Fibroblast of skin of back (primary cell): ENCODE measurements around the gene MAD1L1.
A peak's percentile ranks its signal among the peaks of the same experiment; 100 is the strongest.

ENCODE experiments used
- DNase-seq: peaks from one replicate; pipeline ENCODE4 v3.0.0-alpha.2; 2013

Gene MAD1L1

DNA sequence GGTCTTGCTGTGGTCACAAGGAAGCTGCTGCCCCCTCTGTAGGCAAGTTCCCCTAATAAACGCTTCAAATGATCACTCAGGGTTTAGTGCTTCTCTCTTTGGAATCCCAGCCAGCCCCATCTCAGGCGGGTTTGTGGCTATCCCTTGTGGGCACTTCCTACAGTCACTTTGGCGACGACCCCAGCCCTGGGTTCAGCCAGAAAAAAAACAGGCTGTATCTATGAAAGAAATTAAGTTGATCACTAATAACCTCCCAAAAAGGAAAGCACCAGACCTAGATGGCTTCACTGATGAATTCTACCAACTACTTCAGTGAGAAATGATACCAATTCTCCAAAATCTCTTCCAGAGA is 208.2 kb downstream of the MAD1L1 start:
- no peak for DNase-seq

GRCh38 chr7:2023877-2024566 is 208.7 kb downstream of the MAD1L1 start:
- DNase-seq: peak; percentile 59

DNA sequence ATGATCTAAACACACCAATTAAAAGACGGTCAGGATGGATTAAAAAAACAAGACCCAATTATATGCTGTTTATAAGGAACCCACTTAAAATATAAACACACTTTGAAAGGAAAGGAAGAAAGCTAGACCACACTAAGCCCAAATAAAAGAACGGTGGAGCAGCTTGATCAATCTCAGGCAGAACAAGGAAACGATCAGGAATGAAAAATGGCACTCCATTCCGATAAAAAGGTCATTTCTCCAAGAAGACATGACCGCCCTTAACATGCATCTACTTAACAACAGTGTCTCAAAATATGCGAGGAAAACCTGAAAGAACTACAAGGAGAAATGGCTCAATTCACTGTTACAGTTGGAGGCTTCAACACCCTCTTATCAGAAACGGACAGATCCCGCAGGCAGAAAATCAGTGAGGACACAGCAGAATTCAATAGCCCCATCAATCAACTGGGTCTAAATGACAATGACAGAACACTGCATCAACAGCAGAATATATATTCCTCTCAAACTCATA is 210.0 kb downstream of the MAD1L1 start:
- no peak for DNase-seq

GRCh38 chr7:2022021-2022409 is 210.7 kb downstream of the MAD1L1 start:
- DNase-seq: no peak

- DNase-seq: peak; percentile 95
Observed at GRCh38 chr7:2019711-2020511, 212.8 kb downstream of the MAD1L1 start.

DNA sequence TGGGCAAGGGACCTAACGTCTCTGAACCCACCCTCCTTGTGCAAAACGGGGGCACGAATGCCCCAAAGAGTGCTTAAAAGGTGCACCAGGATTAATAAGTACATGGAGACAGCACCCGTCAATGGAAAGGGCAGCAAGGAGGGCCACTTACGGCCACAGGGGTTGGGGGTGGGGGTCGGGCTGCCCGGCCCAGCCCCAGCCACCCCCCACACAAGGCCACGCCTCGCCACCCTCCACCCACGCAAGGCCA is 213.4 kb downstream of the MAD1L1 start:
- no peak for DNase-seq

- DNase-seq: peak; percentile 92
Observed at GRCh38 chr7:2018569-2019460, 213.9 kb downstream of the MAD1L1 start.

- no peak for DNase-seq
Observed at GRCh38 chr7:2017914-2018568, 214.7 kb downstream of the MAD1L1 start.

GRCh38 chr7:2017481-2017891 is 215.3 kb downstream of the MAD1L1 start:
- DNase-seq: no peak

DNA sequence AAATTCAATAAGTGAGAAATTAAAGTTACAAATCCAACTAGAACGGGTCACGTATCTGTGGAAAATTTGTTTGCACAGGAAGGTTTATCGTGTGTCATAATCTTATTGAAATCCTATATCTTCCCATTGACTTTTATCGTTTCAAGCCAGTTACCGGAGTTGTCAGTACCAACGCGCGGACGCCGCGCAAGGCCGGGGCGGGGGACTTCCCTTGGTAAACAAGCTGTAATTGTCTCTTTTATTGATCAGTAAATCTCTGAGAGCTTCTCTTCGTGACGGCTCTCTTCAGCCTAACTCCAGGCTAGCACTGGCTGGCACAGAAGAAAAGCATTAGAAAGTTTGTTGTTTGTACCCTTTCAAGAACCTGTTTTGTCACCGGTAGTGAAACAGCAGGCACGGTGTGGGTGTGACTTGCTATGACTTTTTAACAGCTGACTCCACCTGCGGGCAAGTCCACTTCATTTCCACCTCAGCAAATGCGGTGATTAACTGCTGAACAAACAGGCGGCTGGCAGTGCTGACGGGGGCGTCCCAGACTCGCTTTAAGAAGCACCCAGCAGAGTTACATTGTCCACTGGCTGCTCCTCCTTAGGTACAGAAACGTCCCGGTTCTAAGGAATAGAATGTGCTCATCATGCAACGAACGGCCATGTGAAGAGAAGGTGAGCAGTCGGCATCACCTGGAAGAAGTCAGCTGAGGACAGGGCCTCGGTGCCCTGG is 215.8 kb downstream of the MAD1L1 start:
- DNase-seq: no peak

DNA sequence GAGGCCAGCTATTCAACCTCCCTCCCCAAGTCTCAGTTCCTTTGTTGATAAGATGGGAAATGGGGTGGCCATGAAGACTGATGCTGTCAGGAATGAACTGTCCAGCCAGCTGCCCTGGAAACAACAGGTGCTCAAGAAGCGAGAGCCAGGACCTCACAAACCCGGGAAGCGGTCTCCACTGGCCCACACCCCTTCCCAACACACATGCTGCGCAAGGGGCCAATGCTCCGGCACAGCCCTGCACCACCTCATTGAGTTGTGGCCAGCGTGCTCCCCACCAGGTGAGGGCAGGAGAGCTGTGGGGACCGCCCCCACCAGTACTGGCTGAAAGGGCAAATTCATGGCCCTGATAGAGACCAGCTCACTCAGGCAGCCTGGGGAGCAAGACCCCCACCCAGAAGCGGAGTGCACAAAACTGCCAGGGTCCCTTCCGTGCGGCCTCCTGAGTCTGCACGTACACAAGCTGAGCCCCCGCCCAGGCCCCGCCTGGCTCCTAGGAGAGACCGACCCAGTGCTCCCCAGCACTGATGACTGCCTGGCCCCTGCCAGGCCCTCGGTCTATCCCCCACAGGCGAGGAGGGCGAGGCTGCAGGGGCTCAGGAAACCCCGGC is 216.6 kb downstream of the MAD1L1 start:
- no peak for DNase-seq

GRCh38 chr7:2015251-2015871 is 217.4 kb downstream of the MAD1L1 start:
- DNase-seq: no peak

DNA sequence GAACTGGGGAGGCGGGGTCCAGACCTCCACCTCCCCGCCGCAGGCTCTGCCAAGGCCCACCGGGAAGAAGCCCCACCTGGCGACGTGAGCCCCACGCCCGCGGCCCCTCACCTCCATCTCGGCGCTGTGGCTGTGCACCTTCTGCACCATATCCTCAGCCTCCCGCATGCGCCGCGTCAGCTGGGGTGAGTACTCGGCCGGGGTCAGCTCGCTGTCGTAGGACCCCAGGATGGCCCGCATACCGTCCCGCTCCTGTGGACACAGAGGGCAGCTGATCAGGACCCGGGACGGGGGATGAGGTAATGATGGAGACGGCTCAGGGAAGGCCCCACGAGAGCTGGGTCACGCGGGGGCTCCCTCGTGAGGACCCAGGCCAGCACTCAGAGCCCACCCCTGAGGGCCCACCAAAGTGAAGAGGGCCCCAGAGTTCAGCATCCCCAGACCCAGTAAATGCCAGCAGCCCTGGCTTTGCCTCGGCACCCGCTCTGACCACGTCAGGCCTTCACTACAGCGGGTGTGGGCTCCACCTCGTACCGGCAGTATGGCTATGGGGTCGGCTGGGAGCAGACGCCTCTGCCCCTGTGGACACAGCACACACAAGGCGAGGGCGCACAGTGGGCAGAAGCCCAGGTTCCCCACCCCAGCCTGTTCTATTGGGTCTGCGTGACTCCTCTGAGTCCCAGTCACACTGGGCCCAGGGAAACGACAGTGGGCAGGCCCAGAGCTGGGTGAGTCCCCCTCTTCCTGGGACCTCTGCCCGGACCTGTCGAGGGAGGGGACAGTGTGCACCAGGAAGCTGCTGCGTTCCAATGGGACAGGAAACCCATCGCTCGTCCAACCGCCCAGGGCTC is 218.1 kb downstream of the MAD1L1 start:
- no peak for DNase-seq

DNA sequence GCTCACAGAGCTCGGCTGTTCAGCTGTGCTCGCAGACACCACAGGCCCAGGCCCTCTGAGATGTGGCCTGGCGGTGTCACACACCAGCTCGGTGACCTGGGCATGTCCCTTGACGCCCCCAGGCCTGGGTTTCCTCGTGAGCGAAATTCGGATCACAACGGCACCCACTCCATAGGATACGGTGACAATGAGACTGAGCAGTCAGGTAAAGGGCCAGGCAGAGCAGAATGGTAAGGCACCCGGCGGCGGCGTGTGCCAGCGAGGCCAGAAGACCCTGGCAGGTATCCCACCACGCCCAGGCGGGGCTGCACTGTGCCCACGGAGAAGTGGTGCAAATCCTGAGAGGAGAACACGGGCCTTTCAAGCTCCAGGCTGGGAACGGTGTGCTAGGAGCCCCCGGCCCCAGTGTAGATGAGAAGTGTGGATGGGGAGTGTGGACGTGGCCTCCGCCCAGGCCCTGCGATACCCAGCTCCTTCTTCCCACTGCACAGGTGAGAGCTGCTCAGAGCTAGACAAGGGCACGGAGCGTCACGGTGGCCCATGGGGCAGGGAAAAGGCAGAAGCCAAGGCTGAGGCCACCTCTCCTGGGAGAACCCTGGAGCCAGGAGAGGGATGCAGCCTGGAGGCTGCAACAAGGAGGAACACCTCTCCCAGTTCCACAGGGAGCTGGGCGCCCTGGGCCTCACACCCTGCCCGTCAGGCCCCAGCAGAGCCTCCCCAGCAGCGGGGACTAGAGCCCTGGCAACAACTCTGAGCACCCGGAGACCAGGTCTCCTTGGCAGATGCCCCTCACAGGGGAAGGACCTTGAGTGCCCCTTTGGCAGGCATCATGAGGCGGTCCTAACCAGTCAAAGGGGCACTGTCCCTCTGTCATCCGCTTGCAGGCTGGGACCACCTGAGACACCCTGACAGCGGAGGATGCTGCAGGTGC is 219.1 kb downstream of the MAD1L1 start:
- DNase-seq: no peak

DNA sequence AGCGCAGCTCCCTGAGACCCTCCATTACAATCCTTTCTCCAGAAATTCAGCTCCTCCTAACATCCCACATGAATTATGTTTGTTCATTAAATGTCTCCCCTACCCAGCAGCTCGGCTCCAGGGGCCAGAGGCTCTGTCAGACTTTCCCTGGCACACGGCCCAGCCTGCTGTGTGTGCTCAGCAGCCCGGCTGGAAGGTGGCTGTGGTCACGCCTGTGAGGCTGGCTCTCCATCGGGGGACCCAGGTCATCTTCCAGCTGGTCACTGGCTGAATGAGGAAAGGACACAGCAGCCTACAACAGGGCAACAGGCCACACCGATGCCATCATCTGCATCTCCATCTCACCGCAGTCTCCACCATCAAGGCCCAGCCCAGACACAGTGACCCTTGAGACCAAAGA is 219.8 kb downstream of the MAD1L1 start:
- DNase-seq: peak; percentile 69

DNA sequence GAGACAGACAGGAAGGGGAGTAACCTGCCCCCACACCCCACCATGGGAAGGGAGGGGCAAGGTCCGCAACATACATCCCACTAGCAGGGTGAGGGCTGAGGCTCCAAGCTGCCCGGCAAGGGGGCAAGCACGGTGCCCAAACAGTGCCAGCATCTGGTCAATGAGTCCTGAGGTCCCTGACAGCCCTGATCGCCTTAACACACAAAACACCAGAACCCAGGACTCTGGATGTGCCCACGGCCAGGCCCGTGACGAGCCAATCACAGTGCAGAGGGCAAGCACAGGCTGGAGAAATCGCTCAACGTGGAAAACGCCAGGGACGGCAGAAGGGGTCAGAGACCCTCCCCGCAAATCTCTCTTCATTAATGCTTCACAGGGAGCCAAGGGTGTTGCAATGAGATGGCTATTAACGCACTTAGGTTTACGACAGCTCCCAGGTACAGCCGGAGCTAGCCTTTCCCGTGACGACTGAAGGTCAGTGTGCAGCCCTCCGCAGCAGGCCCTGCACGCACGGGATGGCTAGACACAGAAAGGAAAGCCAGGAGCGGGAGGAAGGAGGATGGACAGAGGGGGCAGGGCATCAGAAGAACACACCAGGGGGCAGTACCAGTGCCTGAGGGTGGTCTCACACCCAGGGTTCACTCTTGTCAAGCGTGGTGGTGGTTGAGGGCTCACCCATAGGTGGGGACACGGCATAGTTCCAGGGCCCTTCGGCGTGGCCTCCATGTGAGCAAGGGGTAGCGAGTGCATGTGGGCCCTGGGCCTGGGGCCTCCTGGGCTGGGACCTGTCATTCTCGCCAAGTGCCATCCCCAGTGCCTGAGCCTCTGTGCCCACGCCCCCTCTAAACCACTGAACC is 220.5 kb downstream of the MAD1L1 start:
- DNase-seq: no peak

- DNase-seq: no peak
Observed at GRCh38 chr7:2011266-2012043, 221.3 kb downstream of the MAD1L1 start.
